IPS DF 6.9 (cell line): Measurements from ENCODE around the gene QPRT.

ENCODE experiments used
- DNase-seq: peaks from one replicate; pipeline ENCODE4 v3.0.0-alpha.2; 2013; ENCODE audit warnings: low read depth, low spot score
- H3K27ac ChIP-seq: one replicate; pipeline ENCODE4 v1.5.1; 2013; ENCODE audit warnings: low read length, control low read depth
- H3K27me3 ChIP-seq: 2 replicates; pipeline ENCODE4 v1.6.1; 2013; ENCODE audit warnings: mild to moderate bottlenecking, low read length; ENCODE audit not compliant: control insufficient read depth, insufficient read depth
- H3K36me3 ChIP-seq: 2 replicates; pipeline ENCODE4 v1.6.1; 2013; ENCODE audit warnings: low read length; ENCODE audit not compliant: control insufficient read depth, insufficient read depth
- H3K4me1 ChIP-seq: 2 replicates; pipeline ENCODE4 v1.6.1; 2013; ENCODE audit warnings: low read length; ENCODE audit not compliant: control insufficient read depth, insufficient read depth
- H3K4me3 ChIP-seq: 2 replicates; pipeline ENCODE4 v1.5.1; 2013; ENCODE audit warnings: mild to moderate bottlenecking, low read length
- H3K9me3 ChIP-seq: 2 replicates; pipeline ENCODE4 v1.6.1; 2013; ENCODE audit warnings: low read length, inconsistent platforms; ENCODE audit not compliant: control insufficient read depth, insufficient read depth
- WGBS: extraction: QIAGEN DNeasy Blood & Tissue Kit; methylation state at CpG from one replicate; pipeline ENCODE4 v1.1.7; 2013; ENCODE audit warnings: mixed read lengths, missing lambda C conversion rate; ENCODE audit not compliant: insufficient read length, insufficient coverage; 5-methylcytosine and 5-hydroxymethylcytosine counted together

QPRT gene

DNA sequence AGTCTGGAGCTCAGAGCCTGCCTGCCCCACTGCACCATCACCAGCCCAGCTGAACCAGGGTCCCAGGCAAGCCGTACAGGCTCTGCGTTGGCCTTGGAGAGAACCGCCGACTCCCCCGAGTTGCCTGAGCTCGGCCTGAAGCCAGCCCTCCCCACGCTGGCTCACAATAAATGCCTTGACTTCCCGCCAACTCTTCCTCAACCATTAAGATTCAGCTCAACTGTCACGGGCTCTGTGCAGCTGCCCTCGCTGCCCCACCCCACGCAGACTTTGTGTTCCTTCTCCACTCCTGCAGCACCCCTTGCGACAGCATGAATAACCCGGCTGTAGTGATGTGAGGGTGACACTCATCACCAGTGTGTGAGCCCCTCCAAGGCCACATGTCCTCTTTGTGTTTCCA lies 4.8 kb upstream of the QPRT start:
- H3K36me3 ChIP-seq = no peaks in the 10 kb centered on the region
- no peak overlapping the region for H3K4me3 ChIP-seq
- no peak overlapping the region for H3K27ac ChIP-seq
- no CpG with 5 or more reads among the region's 13 CpGs for WGBS
- no peak for DNase-seq
- H3K27me3 ChIP-seq = no peaks in the 10 kb centered on the region
- H3K9me3 ChIP-seq = no peaks in the 10 kb centered on the region
- H3K4me1 ChIP-seq = peaks cover 1% of the 10 kb centered on the region; the same call in 1 of the 2 replicates

DNA sequence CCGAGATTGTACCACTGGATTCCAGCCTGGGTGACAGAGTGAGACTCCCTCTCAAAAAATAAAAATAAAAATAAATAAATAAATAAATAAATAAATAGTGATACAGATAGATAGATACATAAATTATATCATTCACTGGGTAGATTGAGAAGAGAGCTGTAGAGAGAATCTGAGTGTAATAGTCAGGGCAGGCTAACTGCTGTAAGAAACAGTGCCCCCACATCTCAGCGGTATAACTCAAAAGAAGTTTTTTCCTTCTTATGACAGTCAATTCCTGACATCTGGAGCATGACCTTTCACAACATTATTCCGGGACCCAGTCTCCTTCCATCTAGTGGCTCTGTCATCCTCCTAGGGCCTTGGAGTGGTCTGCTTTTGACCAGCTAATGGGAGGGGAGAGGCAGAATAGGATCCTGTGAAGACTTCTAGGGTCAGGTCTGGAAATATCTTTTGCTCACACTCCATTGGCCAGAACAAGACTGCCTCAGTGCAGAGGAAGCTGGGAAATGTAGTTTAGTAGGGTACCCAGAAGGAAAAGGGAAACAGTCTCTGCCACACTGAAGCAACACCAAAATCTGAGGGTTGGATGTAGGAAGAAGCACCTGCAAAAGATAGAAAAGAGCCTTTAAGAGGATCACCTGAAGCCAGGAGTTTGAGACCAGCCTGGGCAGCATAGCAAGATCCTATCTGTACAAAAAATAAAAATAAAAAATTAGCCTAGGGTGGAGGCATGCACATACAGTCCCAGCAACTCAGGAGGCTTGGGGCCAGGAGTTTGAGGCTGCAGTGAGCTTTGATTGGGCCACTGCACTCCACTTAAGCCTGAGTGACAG lies 3.0 kb upstream of the QPRT start:
- WGBS = no CpG with 5 or more reads among the region's 3 CpGs
- Histone ChIP-seq H3K27me3 (no peaks in the 10 kb centered on the region), H3K9me3 (no peaks in the 10 kb centered on the region), H3K27ac (no peak overlapping the region), H3K36me3 (no peaks in the 10 kb centered on the region), H3K4me1 (peaks cover 1% of the 10 kb centered on the region; the same call in 1 of the 2 replicates), H3K4me3 (no peak overlapping the region)
- DNase-seq = no peak

DNA sequence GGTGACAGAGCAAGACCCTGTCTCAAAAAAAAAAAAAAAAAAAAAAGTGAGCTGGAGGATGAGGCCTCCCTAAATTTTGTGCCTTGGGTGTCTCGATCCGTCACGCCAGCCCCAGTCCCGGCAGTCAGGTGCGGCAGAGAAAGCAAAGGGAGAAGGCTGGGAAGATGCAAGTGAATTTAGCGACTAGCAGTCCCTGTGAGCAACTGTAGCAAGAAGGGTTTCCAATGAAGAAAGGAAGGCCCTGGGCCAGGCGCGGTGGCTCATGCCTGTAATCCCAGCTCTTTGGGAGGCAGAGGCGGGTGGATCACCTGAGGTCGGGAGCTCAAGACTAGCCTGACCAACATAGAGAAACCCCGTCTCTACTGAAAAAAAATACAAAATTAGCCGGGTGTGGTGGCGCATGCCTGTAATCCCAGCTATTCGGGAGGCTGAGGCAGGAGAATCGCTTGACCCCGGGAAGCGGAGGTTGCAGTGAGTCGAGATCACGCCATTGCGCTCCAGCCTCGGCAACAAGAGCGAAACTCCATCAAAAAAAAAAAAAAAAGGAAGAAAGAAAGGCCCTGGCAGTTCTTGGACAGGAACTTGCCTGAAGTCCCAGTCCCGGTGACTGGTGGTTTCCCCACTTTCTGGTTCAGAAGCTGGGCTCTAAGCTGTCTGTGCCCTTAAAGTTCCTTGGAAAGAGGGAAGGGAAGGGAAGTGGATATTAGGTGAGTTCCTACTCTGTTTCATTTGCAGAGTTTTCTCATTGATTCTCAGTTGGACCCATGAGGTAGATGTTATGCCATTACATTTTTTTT lies 1.8 kb upstream of the QPRT start:
- H3K27ac ChIP-seq = no peak overlapping the region
- H3K4me1 ChIP-seq = peaks cover 1% of the 10 kb centered on the region; the same call in 1 of the 2 replicates
- no peaks in the 10 kb centered on the region for H3K36me3 ChIP-seq
- no peaks in the 10 kb centered on the region for H3K9me3 ChIP-seq
- H3K4me3 ChIP-seq = no peak overlapping the region
- DNase-seq = no peak
- WGBS = no CpG with 5 or more reads among the region's 23 CpGs
- no peaks in the 10 kb centered on the region for H3K27me3 ChIP-seq

DNA sequence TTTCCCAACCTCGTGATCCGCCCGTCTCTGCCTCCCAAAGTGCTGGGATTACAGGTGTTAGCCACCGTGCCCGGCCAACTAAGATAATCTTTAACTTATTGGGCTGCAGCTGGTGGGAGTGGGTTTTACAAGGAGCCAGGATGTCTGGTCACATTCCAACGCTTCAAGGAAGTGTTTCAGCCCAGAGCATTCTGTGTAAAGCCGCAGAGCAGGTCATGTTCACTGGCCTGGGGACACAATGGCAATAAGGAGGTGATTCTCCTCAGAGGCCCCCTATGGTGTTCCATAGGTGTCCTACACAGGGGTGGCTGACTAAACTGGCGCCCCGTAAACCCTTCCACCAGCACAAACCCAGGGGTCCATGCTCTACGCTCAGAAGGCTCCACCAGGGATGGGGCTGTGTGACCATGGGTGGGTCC lies 1.2 kb downstream of the QPRT start:
- Histone ChIP-seq H3K4me3 (no peak overlapping the region), H3K27me3 (no peaks in the 10 kb centered on the region), H3K9me3 (no peaks in the 10 kb centered on the region), H3K36me3 (no peaks in the 10 kb centered on the region), H3K27ac (no peak overlapping the region), H3K4me1 (peaks cover 1% of the 10 kb centered on the region)
- DNase-seq = no peak
- WGBS = no CpG with 5 or more reads among the region's 10 CpGs

DNA sequence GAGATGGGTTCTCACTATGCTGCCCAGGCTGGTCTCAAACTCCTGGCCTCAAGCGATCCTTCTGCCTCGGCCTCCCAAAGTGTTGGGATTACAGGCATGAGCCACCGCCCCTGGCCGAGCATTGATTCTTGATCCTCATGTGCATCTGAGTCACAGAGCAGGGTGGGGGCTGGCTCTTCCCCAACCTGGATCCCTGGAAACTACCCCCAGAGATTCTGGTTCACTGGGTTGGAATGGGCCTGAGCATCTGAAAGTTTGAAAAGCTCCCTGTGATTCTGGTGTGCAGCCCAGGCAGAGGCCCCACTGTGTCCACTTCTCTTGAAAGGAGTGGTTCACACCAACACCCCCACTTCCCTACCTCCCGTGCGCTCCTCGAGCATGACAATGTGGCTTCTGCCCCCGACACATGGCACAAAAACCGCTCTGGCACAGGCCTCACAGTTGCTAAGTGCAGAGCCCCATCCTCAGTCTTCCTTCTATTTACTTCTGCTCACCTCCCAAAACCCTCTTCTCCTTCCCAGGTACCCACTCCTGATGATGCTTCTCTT lies 4.6 kb downstream of the QPRT start:
- peaks cover 3% of the 10 kb centered on the region for H3K4me1 ChIP-seq
- no CpG with 5 or more reads among the region's 9 CpGs for WGBS
- no peak overlapping the region for H3K27ac ChIP-seq

DNA sequence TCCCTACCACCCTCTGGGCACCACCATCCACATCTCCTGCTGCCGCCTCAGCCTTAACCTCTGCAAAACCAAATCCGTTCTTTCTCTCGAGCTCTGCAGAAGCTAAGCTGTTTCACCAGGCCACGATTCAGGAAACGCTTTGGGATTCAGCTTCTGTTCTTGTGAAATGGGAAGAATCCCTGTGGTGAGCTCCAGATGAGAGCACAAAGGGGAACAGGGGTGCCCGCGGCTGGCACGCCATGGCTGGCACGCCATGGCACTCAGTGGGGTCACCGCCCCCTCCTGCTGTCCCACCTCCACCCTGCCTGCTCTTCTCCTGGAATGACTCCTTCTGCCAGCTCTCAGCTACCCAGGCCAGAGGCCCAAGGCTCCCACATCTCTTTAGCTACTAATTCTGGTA lies 5.7 kb downstream of the QPRT start:
- DNase-seq = no peak
- H3K4me1 ChIP-seq = peaks cover 3% of the 10 kb centered on the region
- H3K4me3 ChIP-seq = no peak overlapping the region
- H3K27me3 ChIP-seq = no peaks in the 10 kb centered on the region
- no CpG with 5 or more reads among the region's 10 CpGs for WGBS
- H3K36me3 ChIP-seq = no peaks in the 10 kb centered on the region
- no peak overlapping the region for H3K27ac ChIP-seq
- H3K9me3 ChIP-seq = no peaks in the 10 kb centered on the region

More for the DNA sequence above, 4.6 kb downstream of the QPRT start:
- Histone ChIP-seq H3K9me3 (no peaks in the 10 kb centered on the region), H3K36me3 (no peaks in the 10 kb centered on the region), H3K27me3 (no peaks in the 10 kb centered on the region), H3K4me3 (no peak overlapping the region)
- no peak for DNase-seq

DNA sequence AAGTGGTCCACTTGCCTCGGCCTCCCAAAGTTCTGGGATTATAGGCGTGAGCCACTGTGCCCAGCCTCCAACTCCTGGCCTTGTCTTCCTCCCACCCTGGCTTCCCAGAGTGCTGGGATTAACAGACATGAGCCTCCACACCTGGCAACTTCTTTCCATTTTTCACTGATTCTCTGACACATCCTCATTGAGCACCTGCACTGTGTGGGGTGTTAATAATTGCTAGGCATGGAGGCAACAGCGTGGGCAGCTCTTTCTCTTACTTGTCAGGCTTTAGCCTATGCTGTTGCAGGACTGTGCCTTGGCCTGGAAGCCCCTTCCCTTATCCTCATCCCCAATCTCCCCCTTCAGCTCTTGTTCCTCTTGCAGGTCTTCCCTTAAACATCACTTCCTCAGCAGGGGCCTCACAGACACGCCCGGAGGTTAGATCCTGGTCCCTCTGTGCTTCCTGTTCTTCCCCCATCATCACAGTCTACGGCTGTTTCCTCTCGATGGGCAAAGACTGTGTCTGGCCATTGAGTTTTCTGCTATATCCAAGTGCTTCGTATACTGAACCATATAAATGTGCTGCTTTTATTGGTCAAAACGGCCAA lies 7.9 kb downstream of the QPRT start:
- Histone ChIP-seq H3K9me3 (no peaks in the 10 kb centered on the region), H3K4me3 (no peak overlapping the region), H3K4me1 (peaks cover 3% of the 10 kb centered on the region), H3K27me3 (no peaks in the 10 kb centered on the region), H3K36me3 (no peaks in the 10 kb centered on the region), H3K27ac (no peak overlapping the region)
- no CpG with 5 or more reads among the region's 9 CpGs for WGBS
- DNase-seq = no peak

DNA sequence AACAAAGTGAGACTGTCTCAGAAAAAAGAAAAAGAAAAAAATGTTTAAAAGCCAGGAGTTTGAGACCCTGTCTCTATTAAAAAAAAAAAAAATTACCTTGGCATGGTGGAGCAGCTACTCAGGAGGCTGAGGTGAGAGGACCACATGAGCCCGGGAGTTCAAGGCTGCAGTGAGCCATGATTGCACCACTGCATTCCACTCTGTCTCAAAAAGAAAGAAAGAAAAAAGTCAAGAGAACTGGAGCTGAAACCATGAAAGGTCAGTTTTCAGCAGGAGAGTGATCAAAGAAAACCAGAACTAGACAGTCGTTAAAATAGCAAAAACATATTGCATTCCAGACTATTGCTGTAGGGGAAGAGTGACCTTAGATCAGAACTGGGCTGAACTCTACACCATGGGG lies 8.8 kb downstream of the QPRT start:
- no CpG with 5 or more reads among the region's 2 CpGs for WGBS
- DNase-seq = no peak
- Histone ChIP-seq H3K27me3 (no peaks in the 10 kb centered on the region), H3K4me3 (no peak overlapping the region), H3K36me3 (no peaks in the 10 kb centered on the region), H3K4me1 (peaks cover 3% of the 10 kb centered on the region), H3K9me3 (no peaks in the 10 kb centered on the region), H3K27ac (no peak overlapping the region)

DNA sequence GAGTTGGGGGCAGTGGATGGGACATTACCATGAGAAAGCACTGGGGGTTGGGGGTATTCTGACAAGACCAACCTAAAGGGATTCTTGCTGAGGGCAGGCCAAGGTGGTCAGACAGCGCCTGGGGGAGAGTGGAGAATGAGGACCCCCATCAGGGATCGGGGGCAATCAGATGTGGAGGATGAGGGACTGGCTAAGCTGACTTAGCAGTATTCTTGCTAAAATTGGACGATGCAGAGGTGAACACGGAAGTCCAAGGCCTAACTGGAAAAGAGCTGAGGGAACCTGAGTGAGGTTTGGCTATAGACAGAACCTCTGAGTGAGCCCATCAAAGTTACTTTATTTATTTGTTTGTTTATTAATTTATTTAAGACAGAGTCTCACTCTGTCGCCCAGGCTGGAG lies 9.2 kb downstream of the QPRT start:
- Histone ChIP-seq H3K27me3 (no peaks in the 10 kb centered on the region), H3K27ac (no peak overlapping the region), H3K36me3 (no peaks in the 10 kb centered on the region), H3K9me3 (no peaks in the 10 kb centered on the region), H3K4me3 (no peak overlapping the region), H3K4me1 (peaks cover 3% of the 10 kb centered on the region)
- no CpG with 5 or more reads among the region's 5 CpGs for WGBS
- no peak for DNase-seq
